ENCODE data around the gene ADGRG1. TPM values are rescaled to one million over a fixed set of nuclear protein-coding genes. Genes with fewer than 3 reads are reported as not detected.

The ADGRG1 gene
- total and polyA plus RNA-seq, 2 donors (not counting 1 experiment from before 2014, with no cell fraction given), result 0.20 to 0.61 TPM

GRCh38 chr16:57593021-57593420, 35.4 kb upstream of the ADGRG1 start:
- Histone ChIP-seq H3K27me3 (replicated peaks in 1 of 4; ENCODE audit: control extremely low read depth in 1 of 4, control insufficient read depth in 3 of 4, insufficient read depth in 4 of 4, low read length in 3 of 4) (peaks cover 0 to 4% (median 0%) of the 10 kb centered on the region in 4 experiments), H3K9ac (ENCODE audit: low read length) (peak overlapping the region; percentile 6), H3K4me2 (replicated peaks; ENCODE audit: low read depth, low read length, poor library complexity, severe bottlenecking) (peak overlapping the region; percentile 41), H3K4me1 (ENCODE audit: control insufficient read depth in 2 of 2, insufficient read depth in 2 of 2, low read length in 2 of 2) (peaks cover 15 to 19% of the 10 kb centered on the region in 2 donors), H3K9me3 (ENCODE audit: control extremely low read depth in 1 of 3, control insufficient read depth in 2 of 3, insufficient read depth in 1 of 3, low read length in 2 of 3) (peaks cover 0 to 3% (median 0%) of the 10 kb centered on the region in 3 donors), H4K20me1 (ENCODE audit: control insufficient read depth, insufficient read depth, low read length, poor library complexity, severe bottlenecking) (no peaks in the 10 kb centered on the region), H2AFZ (ENCODE audit: insufficient read depth, low read depth, low read length, poor library complexity, severe bottlenecking) (no peak overlapping the region), H3K79me2 (ENCODE audit: control insufficient read depth, insufficient read depth, low read length) (no peaks in the 10 kb centered on the region), H3K27ac (ENCODE audit: low read length in 2 of 2) (no peak overlapping the region), H3K36me3 (replicated peaks in 1 of 2; ENCODE audit: control extremely low read depth in 1 of 2, control insufficient read depth in 1 of 2, extremely low read depth in 1 of 2, insufficient read depth in 2 of 2, low read length in 1 of 2) (no peaks in the 10 kb centered on the region), H3K4me3 (ENCODE audit: control extremely low read depth in 1 of 5, extremely low read depth in 1 of 5, insufficient read depth in 1 of 5, low read depth in 2 of 5, low read length in 4 of 5) (no peak overlapping the region)
- intact Hi-C loops (cut with micrococcal nuclease), result loop anchor here (5.0 kb wide), 1 partner anchor 54 kb away; no protein-coding TSS in a partner anchor
- CTCF ChIA-PET, result interaction anchor here (1.0 to 2.4 kb wide), 4 partner anchors 9 to 70 kb away, joined by 3 to 9 read pairs (median 6); no protein-coding TSS in a partner anchor
- ATAC-seq (ENCODE audit: low read depth), result no peak
- Mint-ChIP-seq H3K9me3 (ENCODE audit: insufficient read depth) (peaks cover 2% of the 10 kb centered on the region), H3K4me1 (peaks cover 21% of the 10 kb centered on the region), H3K27ac (no peak overlapping the region), H3K27me3 (peaks cover 25% of the 10 kb centered on the region), H3K4me3 (no peak overlapping the region)
- no peak for DNase-seq
- WGBS (ENCODE audit: insufficient coverage), result 41% methylated on average over 3 of the region's 3 CpGs
- no peak for TF ChIP-seq EZH2 (IDR thresholded peaks at IDR 0.05; ENCODE audit: borderline replicate concordance, insufficient read depth, low read depth, low read length, poor library complexity, severe bottlenecking)
- POLR2A ChIA-PET, result no interaction called here

DNA sequence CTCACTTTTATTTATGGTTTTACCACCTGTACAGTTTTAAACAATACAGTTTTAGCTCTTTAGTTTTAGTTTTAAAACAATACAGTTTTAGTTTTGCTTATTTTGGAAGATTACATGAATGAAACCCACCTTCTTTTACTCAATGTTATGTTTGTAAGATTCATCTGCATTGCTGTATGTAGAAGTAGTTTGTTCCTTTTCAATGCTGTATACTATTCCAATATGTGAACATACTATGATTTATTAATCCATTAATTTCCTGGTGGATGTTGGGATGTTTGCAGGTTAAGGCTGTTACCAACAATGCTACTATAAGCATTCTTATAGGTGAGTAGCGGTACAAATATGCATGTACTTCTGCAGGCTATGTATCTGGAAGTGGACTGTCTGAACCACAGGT, 34.4 kb upstream of the ADGRG1 start:
- Histone ChIP-seq H3K4me2 (replicated peaks; ENCODE audit: low read depth, low read length, poor library complexity, severe bottlenecking) (no peak overlapping the region), H3K36me3 (replicated peaks in 1 of 2; ENCODE audit: control extremely low read depth in 1 of 2, control insufficient read depth in 1 of 2, extremely low read depth in 1 of 2, insufficient read depth in 2 of 2, low read length in 1 of 2) (no peaks in the 10 kb centered on the region), H3K27ac (ENCODE audit: low read length in 2 of 2) (no peak overlapping the region), H3K79me2 (ENCODE audit: control insufficient read depth, insufficient read depth, low read length) (no peaks in the 10 kb centered on the region), H3K4me1 (ENCODE audit: control insufficient read depth in 2 of 2, insufficient read depth in 2 of 2, low read length in 2 of 2) (peaks cover 15 to 19% of the 10 kb centered on the region in 2 donors), H3K9me3 (ENCODE audit: control extremely low read depth in 1 of 3, control insufficient read depth in 2 of 3, insufficient read depth in 1 of 3, low read length in 2 of 3) (peaks cover 0 to 3% (median 0%) of the 10 kb centered on the region in 3 donors), H3K9ac (ENCODE audit: low read length) (no peak overlapping the region), H3K27me3 (replicated peaks in 1 of 4; ENCODE audit: control extremely low read depth in 1 of 4, control insufficient read depth in 3 of 4, insufficient read depth in 4 of 4, low read length in 3 of 4) (peaks cover 0 to 4% (median 0%) of the 10 kb centered on the region in 4 experiments), H2AFZ (ENCODE audit: insufficient read depth, low read depth, low read length, poor library complexity, severe bottlenecking) (no peak overlapping the region), H4K20me1 (ENCODE audit: control insufficient read depth, insufficient read depth, low read length, poor library complexity, severe bottlenecking) (no peaks in the 10 kb centered on the region), H3K4me3 (ENCODE audit: control extremely low read depth in 1 of 5, extremely low read depth in 1 of 5, insufficient read depth in 1 of 5, low read depth in 2 of 5, low read length in 4 of 5) (no peak overlapping the region)
- ChIA-PET CTCF (interaction anchor here (1.4 to 2.4 kb wide), 2 partner anchors 10 to 55 kb away, joined by 3 to 8 read pairs; no protein-coding TSS in a partner anchor), POLR2A (no interaction called here)
- DNase-seq, result no peak
- intact Hi-C loops (cut with micrococcal nuclease), result loop anchor here (5.0 kb wide), 1 partner anchor 53 kb away; no protein-coding TSS in a partner anchor
- Mint-ChIP-seq H3K4me1 (peaks cover 21% of the 10 kb centered on the region), H3K4me3 (no peak overlapping the region), H3K27me3 (peaks cover 22% of the 10 kb centered on the region), H3K27ac (no peak overlapping the region), H3K9me3 (ENCODE audit: insufficient read depth) (peaks cover 2% of the 10 kb centered on the region)
- ATAC-seq (ENCODE audit: low read depth), result no peak
- no CpG with 5 or more reads among the region's 1 CpG for WGBS (ENCODE audit: insufficient coverage)
- TF ChIP-seq CTCF (IDR thresholded peaks at IDR 0.05) (no peak), EZH2 (IDR thresholded peaks at IDR 0.05; ENCODE audit: borderline replicate concordance, insufficient read depth, low read depth, low read length, poor library complexity, severe bottlenecking) (no peak)

All from B cell (primary cell).